WERI-Rb-1 (cell line): Measurements from ENCODE around the gene TAF3.

Source experiments
- DNase-seq: peaks from one replicate; pipeline ENCODE4 v3.0.0-alpha.2; 2020
- H3K27ac ChIP-seq: fragments of 250-450 bp; sonication (Bioruptor Pico); 2 replicates; pipeline ENCODE4 v1.5.1; 2020; ENCODE audit warnings: mild to moderate bottlenecking, moderate library complexity
- H3K27me3 ChIP-seq: fragments of 250-450 bp; sonication (Bioruptor Pico); 2 replicates; pipeline ENCODE4 v1.5.1; 2021; ENCODE audit warnings: mild to moderate bottlenecking, low read depth, moderate library complexity; ENCODE audit not compliant: insufficient read depth, severe bottlenecking
- H3K36me3 ChIP-seq: fragments of 250-450 bp; sonication (Bioruptor Pico); 2 replicates; pipeline ENCODE4 v1.5.1; 2020; ENCODE audit warnings: mild to moderate bottlenecking, moderate library complexity
- H3K4me3 ChIP-seq: 2 replicates; pipeline ENCODE4 v1.5.1; 2011; ENCODE audit warnings: low read depth, mild to moderate bottlenecking, control low read depth, low read length
- H3K9me3 ChIP-seq: fragments of 250-450 bp; sonication (Bioruptor Pico); 2 replicates; pipeline ENCODE4 v1.5.1; 2021; ENCODE audit warnings: mild to moderate bottlenecking, moderate library complexity; ENCODE audit not compliant: severe bottlenecking
- CTCF ChIP-seq: IDR thresholded peaks from 2 replicates; pipeline ENCODE4 v1.5.1; 2011; ENCODE audit warnings: low read depth, mild to moderate bottlenecking, control low read depth, inconsistent platforms, low read length

Gene TAF3

GRCh38 chr10:7944215-7944480 is 125.8 kb downstream of the TAF3 start:
- H3K4me3 ChIP-seq, result no peak overlapping the region
- H3K9me3 ChIP-seq, result no peaks in the 10 kb centered on the region
- no peaks in the 10 kb centered on the region for H3K27me3 ChIP-seq
- no peaks in the 10 kb centered on the region for H3K36me3 ChIP-seq
- no peak overlapping the region for H3K27ac ChIP-seq
- TF ChIP-seq CTCF, result no peak
- no peak for DNase-seq

- H3K4me3 ChIP-seq, result no peak overlapping the region
- H3K27ac ChIP-seq, result no peak overlapping the region
- no peak for DNase-seq
Observed at GRCh38 chr10:7944537-7944936, 126.2 kb downstream of the TAF3 start.

GRCh38 chr10:7945034-7945433 is 126.7 kb downstream of the TAF3 start:
- no peak for DNase-seq
- no peaks in the 10 kb centered on the region for H3K27me3 ChIP-seq
- H3K36me3 ChIP-seq, result no peaks in the 10 kb centered on the region
- no peak for TF ChIP-seq CTCF
- no peaks in the 10 kb centered on the region for H3K9me3 ChIP-seq
- no peak overlapping the region for H3K4me3 ChIP-seq
- H3K27ac ChIP-seq, result no peak overlapping the region

More at GRCh38 chr10:7944537-7944936, 126.2 kb downstream of the TAF3 start:
- no peak for TF ChIP-seq CTCF
- H3K9me3 ChIP-seq, result no peaks in the 10 kb centered on the region
- H3K36me3 ChIP-seq, result no peaks in the 10 kb centered on the region
- H3K27me3 ChIP-seq, result no peaks in the 10 kb centered on the region

GRCh38 chr10:7945469-7946187 is 127.3 kb downstream of the TAF3 start:
- TF ChIP-seq CTCF, result no peak
- Histone ChIP-seq H3K36me3 (no peaks in the 10 kb centered on the region), H3K9me3 (no peaks in the 10 kb centered on the region), H3K27ac (no peak overlapping the region), H3K4me3 (no peak overlapping the region), H3K27me3 (no peaks in the 10 kb centered on the region)
- no peak for DNase-seq

GRCh38 chr10:7948371-7949000 is 130.2 kb downstream of the TAF3 start:
- TF ChIP-seq CTCF, result no peak
- H3K9me3 ChIP-seq, result no peaks in the 10 kb centered on the region
- no peaks in the 10 kb centered on the region for H3K36me3 ChIP-seq
- no peak overlapping the region for H3K4me3 ChIP-seq
- H3K27ac ChIP-seq, result no peak overlapping the region
- no peaks in the 10 kb centered on the region for H3K27me3 ChIP-seq
- DNase-seq, result no peak
